PC-3 (cell line): ENCODE measurements around the gene CCDC86. TPM values are rescaled to one million over a fixed set of nuclear protein-coding genes. Genes with fewer than 3 reads are reported as not detected.

Experiments used
- ATAC-seq: fragments of 200-7000 bp; cut with Tn5 transposase; 2 replicates; pipeline ENCODE4 v1.9.1; 2020; ENCODE audit warnings: mild to moderate bottlenecking, moderate library complexity
- BruUV-seq: library from RNA; stranded (reverse); fragments of 400-500 nt; replicated peaks from 2 replicates; lab custom pipeline; 2021; lab: Mats Ljungman, UMichigan
- CTCF ChIA-PET: fragments of 300-600 bp; sonication (Branson Sonifier 250); formaldehyde crosslinking; loops from one replicate; lab custom pipeline; 2022; ENCODE audit warnings: antibody characterized with exemption; lab: Charles Lee
- POLR2A ChIA-PET: fragments of 300-600 bp; sonication (Branson Sonifier 250); formaldehyde crosslinking; loops from one replicate; lab custom pipeline; 2022; ENCODE audit warnings: antibody characterized with exemption; ENCODE audit not compliant: unreplicated experiment; lab: Charles Lee
- DNase-seq: peaks from one replicate; pipeline ENCODE4 v3.0.0-alpha.2; 2015
- H2AFZ ChIP-seq: fragments of 300-600 bp; sonication (generic); 2 replicates; pipeline ENCODE4 v1.6.0; 2016; ENCODE audit warnings: antibody characterized with exemption, low read length
- H3F3A ChIP-seq: fragments of 300-600 bp; sonication (generic); one replicate; pipeline ENCODE4 v1.6.0; 2017; ENCODE audit warnings: antibody characterized with exemption, low read length, control low read depth, mild to moderate bottlenecking; ENCODE audit not compliant: unreplicated experiment
- H3K27ac ChIP-seq: fragments of 300-600 bp; sonication (generic); 2 replicates; pipeline ENCODE4 v1.5.1; 2016; ENCODE audit warnings: mild to moderate bottlenecking, low read length
- H3K27me3 ChIP-seq: fragments of 300-600 bp; sonication (generic); 2 replicates; pipeline ENCODE4 v1.6.1; 2016; ENCODE audit warnings: low read length, mixed read lengths
- H3K36me3 ChIP-seq: fragments of 300-600 bp; sonication (generic); 2 replicates; pipeline ENCODE4 v1.6.1; 2016; ENCODE audit warnings: low read depth, mixed run types, low read length, mixed read lengths
- H3K4me1 ChIP-seq: fragments of 300-600 bp; sonication (generic); 2 replicates; pipeline ENCODE4 v1.5.1; 2016; ENCODE audit warnings: low read length; ENCODE audit not compliant: insufficient read depth
- H3K4me2 ChIP-seq: fragments of 300-600 bp; sonication (generic); 2 replicates; pipeline ENCODE4 v1.6.0; 2016; ENCODE audit warnings: low read length
- H3K4me3 ChIP-seq: fragments of 300-600 bp; sonication (generic); 2 replicates; pipeline ENCODE4 v1.5.1; 2016; ENCODE audit warnings: mild to moderate bottlenecking, low read length, mixed read lengths
- H3K79me2 ChIP-seq: fragments of 300-600 bp; sonication (generic); 2 replicates; pipeline ENCODE4 v1.6.1; 2017; ENCODE audit warnings: low read length, mixed read lengths
- H3K9ac ChIP-seq: fragments of 300-600 bp; sonication (generic); 2 replicates; pipeline ENCODE4 v1.6.0; 2016; ENCODE audit warnings: mild to moderate bottlenecking, low read length
- H3K9me2 ChIP-seq: fragments of 300-600 bp; sonication (generic); replicated peaks from 2 replicates; pipeline ENCODE4 v1.6.1; 2016; ENCODE audit warnings: mixed run types, low read length, mixed read lengths
- H3K9me3 ChIP-seq: fragments of 300-600 bp; sonication (generic); 2 replicates; pipeline ENCODE4 v1.6.1; 2016; ENCODE audit warnings: low read length, mixed read lengths
- H4K20me1 ChIP-seq: fragments of 300-600 bp; sonication (generic); 2 replicates; pipeline ENCODE4 v1.6.1; 2016; ENCODE audit warnings: low read length, mixed read lengths
- CTCF ChIP-seq: fragments of 300-600 bp; sonication (generic); conservative IDR thresholded peaks from 2 replicates; pipeline ENCODE4 v1.5.1; 2017; ENCODE audit warnings: antibody characterized with exemption, low read depth, mild to moderate bottlenecking, low read length
- EZH2 ChIP-seq: fragments of 300-600 bp; sonication (generic); IDR thresholded peaks from one replicate; pipeline ENCODE4 v1.6.1; 2017; ENCODE audit warnings: antibody characterized with exemption, mild to moderate bottlenecking, low read length; ENCODE audit not compliant: unreplicated experiment
- EZH2phosphoT487 ChIP-seq: fragments of 300-600 bp; sonication (generic); IDR thresholded peaks from 2 replicates; pipeline ENCODE4 v1.6.1; 2018; ENCODE audit warnings: mild to moderate bottlenecking, antibody characterized with exemption, low read length, borderline replicate concordance
- intact Hi-C: fragments of 100-400 bp; cut with micrococcal nuclease; formaldehyde crosslinking; loops from 2 replicates; pipeline ENCODE4 v1.9.0; 2023
- total RNA-seq: library from RNA; depleted of rRNA; stranded (reverse); fragments of >200 nt; gene quantifications from 2 replicates; pipeline ENCODE4 v1.2.3, GENCODE V29; 2014

Gene CCDC86
- total RNA-seq, 1 experiment from 2014 or later = 67.9 TPM

- Histone ChIP-seq H3K27me3 (no peaks in the 10 kb centered on the region), H3K4me3 (no peak overlapping the region), H2AFZ (no peak overlapping the region), H3F3A (no peaks in the 10 kb centered on the region), H3K9me2 (no peaks in the 10 kb centered on the region), H3K36me3 (no peaks in the 10 kb centered on the region), H3K79me2 (no peaks in the 10 kb centered on the region), H3K27ac (no peak overlapping the region), H3K9ac (no peak overlapping the region), H4K20me1 (no peaks in the 10 kb centered on the region), H3K4me1 (peaks cover 11% of the 10 kb centered on the region), H3K9me3 (no peaks in the 10 kb centered on the region), H3K4me2 (no peak overlapping the region)
- ChIA-PET POLR2A (no interaction called here), CTCF (no interaction called here)
- BruUV-seq = no TSS peak
- ATAC-seq (no peak), DNase-seq (no peak)
- TF ChIP-seq EZH2 = no peak
- TF ChIP-seq EZH2phosphoT487 = no peak
- TF ChIP-seq CTCF = no peak
- intact Hi-C loops = no loop called here
Measured at GRCh38 chr11:60863550-60864521, 21.9 kb downstream of the CCDC86 start.

GRCh38 chr11:60864856-60865513, 23.1 kb downstream of the CCDC86 start:
- intact Hi-C loops = no loop called here
- ChIA-PET CTCF (no interaction called here), POLR2A (no interaction called here)
- Histone ChIP-seq H3K4me2 (no peak overlapping the region), H3K9ac (no peak overlapping the region), H3K36me3 (no peaks in the 10 kb centered on the region), H3K27ac (no peak overlapping the region), H3K4me1 (peaks cover 11% of the 10 kb centered on the region), H4K20me1 (no peaks in the 10 kb centered on the region), H3K27me3 (no peaks in the 10 kb centered on the region), H3K9me2 (no peaks in the 10 kb centered on the region), H3K4me3 (no peak overlapping the region), H2AFZ (no peak overlapping the region), H3K79me2 (no peaks in the 10 kb centered on the region), H3F3A (no peaks in the 10 kb centered on the region), H3K9me3 (no peaks in the 10 kb centered on the region)
- no peak for TF ChIP-seq EZH2phosphoT487
- TF ChIP-seq CTCF = no peak
- no peak for TF ChIP-seq EZH2
- no peak for DNase-seq
- BruUV-seq = no TSS peak
- no peak for ATAC-seq
